ENCODE data around the gene TMEM42. TPM values are rescaled to one million over a fixed set of nuclear protein-coding genes. Genes with fewer than 3 reads are reported as not detected.

TMEM42 gene
- total RNA-seq, 1 donor from 2014 or later, result 14.3 TPM

- DNase-seq (ENCODE audit: low read depth), result no peak
Measured at GRCh38 chr3:44910693-44911092, 49.0 kb downstream of the TMEM42 start.

DNA sequence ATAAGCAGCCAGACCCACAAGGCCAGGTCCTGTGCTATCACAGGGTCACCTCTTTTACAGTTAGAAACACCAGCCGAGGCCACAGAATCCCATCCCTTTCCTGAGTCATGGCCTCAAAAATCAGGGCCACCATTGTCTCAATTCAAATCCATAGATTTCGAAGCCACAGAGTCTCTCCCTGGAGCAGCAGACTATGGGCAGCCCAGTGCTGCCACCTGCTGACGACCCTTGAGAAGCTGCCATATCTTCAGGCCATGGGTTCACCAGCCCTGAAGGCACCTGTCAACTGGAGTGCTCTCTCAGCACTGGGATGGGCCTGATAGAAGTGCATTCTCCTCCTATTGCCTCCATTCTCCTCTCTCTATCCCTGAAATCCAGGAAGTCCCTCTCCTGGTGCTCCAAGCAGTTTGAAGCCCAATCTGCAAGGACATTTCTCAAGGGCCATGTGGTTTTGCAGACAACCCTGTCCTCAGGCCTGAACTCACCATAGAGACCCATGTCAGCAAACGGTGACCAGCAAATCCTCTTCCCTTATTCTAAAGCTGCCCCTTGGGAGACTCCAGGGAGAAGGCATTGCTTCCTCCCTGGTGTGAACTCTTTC is 52.3 kb downstream of the TMEM42 start:
- peak; percentile 45 for DNase-seq (ENCODE audit: low read depth)

GRCh38 chr3:44914936-44915335 is 53.2 kb downstream of the TMEM42 start:
- DNase-seq (ENCODE audit: low read depth), result no peak

Other genes with a start within 250 kb of the TMEM42 start
- 12.3 and 33.1 TPM in 2 replicates for gene ZNF197, start 236.9 kb upstream of the TMEM42 start, total RNA-seq
- 26.4 and 28.0 TPM in 2 replicates for gene ZNF35, start 213.2 kb upstream of the TMEM42 start, total RNA-seq
- 6.1 and 7.2 TPM in 2 replicates for gene ZNF502, start 149.3 kb upstream of the TMEM42 start, total RNA-seq
- gene ZNF501, start 132.3 kb upstream of the TMEM42 start, total RNA-seq, result 1.2 and 5.3 TPM in 2 replicates
- gene KIAA1143, start 100.3 kb upstream of the TMEM42 start, total RNA-seq, result 24.0 and 33.4 TPM in 2 replicates
- 1.6 and 4.5 TPM in 2 replicates for gene KIF15, start 100.1 kb upstream of the TMEM42 start, total RNA-seq
- gene TGM4, start 12.7 kb downstream of the TMEM42 start, total RNA-seq, result 0.30 and 0.35 TPM in 2 replicates
- 59.9 and 81.4 TPM in 2 replicates for gene ZDHHC3, start 114.3 kb downstream of the TMEM42 start, total RNA-seq
- 59.4 and 63.9 TPM in 2 replicates for gene EXOSC7, start 114.3 kb downstream of the TMEM42 start, total RNA-seq
- gene CLEC3B, start 164.4 kb downstream of the TMEM42 start, total RNA-seq, result 0.55 TPM in 1 of 2 replicates, not detected in the other

Data from renal cortical epithelial cell (primary cell).